PFSK-1 (cell line): ENCODE measurements around the gene DPF3.

Source experiments
- POLR2AphosphoS5 ChIP-seq: IDR thresholded peaks from 2 replicates; pipeline ENCODE4 v1.6.1; 2012; ENCODE audit warnings: low read depth, mild to moderate bottlenecking, control low read depth, low read length, moderate library complexity
- TF ChIP-seq, protein P1 (sequence below), 2 experiments: IDR thresholded peaks; 2 replicates each; pipeline versions ENCODE4 v1.6.1 to v1.8.0; 2011 to 2012; ENCODE audit warnings: low read depth in 2 of 2, low read length in 2 of 2, control low read depth in 1 of 2, inconsistent platforms in 1 of 2, mild to moderate bottlenecking in 1 of 2, moderate library complexity in 1 of 2; ENCODE audit not compliant: insufficient read depth in 1 of 2

DNA sequence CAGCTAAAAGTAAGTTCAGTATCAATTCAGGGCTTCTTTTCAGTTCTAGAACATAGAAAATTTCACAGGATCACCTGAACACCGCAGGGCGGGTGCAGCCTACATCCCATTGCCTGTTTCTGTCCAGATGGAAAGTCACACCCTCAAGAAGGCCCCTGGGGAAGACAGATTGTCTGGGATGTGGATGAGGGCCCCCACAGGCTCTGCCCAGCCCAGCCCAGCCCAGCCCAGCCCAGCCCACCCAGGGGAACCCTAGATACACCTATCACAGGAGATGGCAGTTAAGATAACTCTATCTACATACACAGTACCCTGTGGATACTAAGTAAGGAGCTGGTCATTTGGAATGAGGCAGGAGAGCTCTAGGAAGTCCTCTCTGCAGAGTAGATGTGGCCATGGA, 68.4 kb downstream of the DPF3 start:
- TF ChIP-seq, protein P1, sequence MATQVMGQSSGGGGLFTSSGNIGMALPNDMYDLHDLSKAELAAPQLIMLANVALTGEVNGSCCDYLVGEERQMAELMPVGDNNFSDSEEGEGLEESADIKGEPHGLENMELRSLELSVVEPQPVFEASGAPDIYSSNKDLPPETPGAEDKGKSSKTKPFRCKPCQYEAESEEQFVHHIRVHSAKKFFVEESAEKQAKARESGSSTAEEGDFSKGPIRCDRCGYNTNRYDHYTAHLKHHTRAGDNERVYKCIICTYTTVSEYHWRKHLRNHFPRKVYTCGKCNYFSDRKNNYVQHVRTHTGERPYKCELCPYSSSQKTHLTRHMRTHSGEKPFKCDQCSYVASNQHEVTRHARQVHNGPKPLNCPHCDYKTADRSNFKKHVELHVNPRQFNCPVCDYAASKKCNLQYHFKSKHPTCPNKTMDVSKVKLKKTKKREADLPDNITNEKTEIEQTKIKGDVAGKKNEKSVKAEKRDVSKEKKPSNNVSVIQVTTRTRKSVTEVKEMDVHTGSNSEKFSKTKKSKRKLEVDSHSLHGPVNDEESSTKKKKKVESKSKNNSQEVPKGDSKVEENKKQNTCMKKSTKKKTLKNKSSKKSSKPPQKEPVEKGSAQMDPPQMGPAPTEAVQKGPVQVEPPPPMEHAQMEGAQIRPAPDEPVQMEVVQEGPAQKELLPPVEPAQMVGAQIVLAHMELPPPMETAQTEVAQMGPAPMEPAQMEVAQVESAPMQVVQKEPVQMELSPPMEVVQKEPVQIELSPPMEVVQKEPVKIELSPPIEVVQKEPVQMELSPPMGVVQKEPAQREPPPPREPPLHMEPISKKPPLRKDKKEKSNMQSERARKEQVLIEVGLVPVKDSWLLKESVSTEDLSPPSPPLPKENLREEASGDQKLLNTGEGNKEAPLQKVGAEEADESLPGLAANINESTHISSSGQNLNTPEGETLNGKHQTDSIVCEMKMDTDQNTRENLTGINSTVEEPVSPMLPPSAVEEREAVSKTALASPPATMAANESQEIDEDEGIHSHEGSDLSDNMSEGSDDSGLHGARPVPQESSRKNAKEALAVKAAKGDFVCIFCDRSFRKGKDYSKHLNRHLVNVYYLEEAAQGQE (IDR thresholded peaks at IDR 0.05; ENCODE audit: insufficient read depth in 1 of 2, low read depth in 2 of 2, low read length in 2 of 2): no peak
- no peak for TF ChIP-seq POLR2AphosphoS5
